ENCODE data around the gene PPP2R2C.

Gene PPP2R2C

GRCh38 chr4:6377626-6378492, 94.6 kb downstream of the PPP2R2C start:
- DNase-seq, result no peak

GRCh38 chr4:6375620-6376295, 96.7 kb downstream of the PPP2R2C start:
- DNase-seq, result no peak

- no peak for DNase-seq
Observed at GRCh38 chr4:6374575-6374974, 97.8 kb downstream of the PPP2R2C start.

- DNase-seq, result no peak
Observed at GRCh38 chr4:6373541-6374410, 98.6 kb downstream of the PPP2R2C start.

GRCh38 chr4:6372649-6373525, 99.5 kb downstream of the PPP2R2C start:
- peak; percentile 19 to 77 (median 40) for DNase-seq

GRCh38 chr4:6371812-6372211, 100.6 kb downstream of the PPP2R2C start:
- no peak for DNase-seq

GRCh38 chr4:6371271-6371670, 101.1 kb downstream of the PPP2R2C start:
- no peak for DNase-seq

GRCh38 chr4:6369924-6370645, 102.3 kb downstream of the PPP2R2C start:
- DNase-seq, result no peak

GRCh38 chr4:6369511-6369910, 102.9 kb downstream of the PPP2R2C start:
- DNase-seq, result no peak

GRCh38 chr4:6369035-6369434, 103.4 kb downstream of the PPP2R2C start:
- DNase-seq, result peak in 1 of 3 experiments; percentile 44

GRCh38 chr4:6368601-6369000, 103.8 kb downstream of the PPP2R2C start:
- peak in 2 of 3 experiments; percentile 11 to 44 for DNase-seq

- peak in 1 of 3 experiments; percentile 37 for DNase-seq
Observed at GRCh38 chr4:6368096-6368495, 104.3 kb downstream of the PPP2R2C start.

- DNase-seq, result peak; percentile 15 to 90 (median 66)
Observed at GRCh38 chr4:6367371-6367851, 105.0 kb downstream of the PPP2R2C start.

- DNase-seq, result no peak
Observed at GRCh38 chr4:6366581-6366980, 105.8 kb downstream of the PPP2R2C start.

- DNase-seq, result no peak
Observed at GRCh38 chr4:6365545-6366086, 106.8 kb downstream of the PPP2R2C start.

- no peak for DNase-seq
Observed at GRCh38 chr4:6364581-6364980, 107.8 kb downstream of the PPP2R2C start.

- DNase-seq, result no peak
Observed at GRCh38 chr4:6364146-6364545, 108.3 kb downstream of the PPP2R2C start.

- no peak for DNase-seq
Observed at GRCh38 chr4:6362896-6363295, 109.5 kb downstream of the PPP2R2C start.

GRCh38 chr4:6362243-6362885, 110.0 kb downstream of the PPP2R2C start:
- no peak for DNase-seq

GRCh38 chr4:6361076-6361784, 111.2 kb downstream of the PPP2R2C start:
- DNase-seq, result no peak
